AG09309 (cell line): ENCODE data around the gene ABHD12.

Source experiments
- DNase-seq: peaks from one replicate; pipeline ENCODE4 v3.0.0-alpha.2; 2010; ENCODE audit warnings: low read depth
- H3K4me3 ChIP-seq: 2 replicates; pipeline ENCODE4 v1.5.1; 2011; ENCODE audit warnings: mild to moderate bottlenecking, low read depth, low read length, moderate library complexity; ENCODE audit not compliant: control insufficient read depth
- CTCF ChIP-seq: IDR thresholded peaks from 2 replicates; pipeline ENCODE4 v1.5.1; 2011; ENCODE audit warnings: mild to moderate bottlenecking, low read depth, low read length, inconsistent platforms; ENCODE audit not compliant: insufficient read depth, control insufficient read depth; ENCODE audit errors: missing control alignments

Gene ABHD12

GRCh38 chr20:25345721-25346120 is 44.9 kb downstream of the ABHD12 start:
- no peak for DNase-seq
- no peak for TF ChIP-seq CTCF
- H3K4me3 ChIP-seq: no peak overlapping the region

GRCh38 chr20:25344634-25345033 is 46.0 kb downstream of the ABHD12 start:
- no peak for DNase-seq
- no peak for TF ChIP-seq CTCF
- H3K4me3 ChIP-seq: no peak overlapping the region

GRCh38 chr20:25341716-25342680 is 48.6 kb downstream of the ABHD12 start:
- no peak for TF ChIP-seq CTCF
- H3K4me3 ChIP-seq: no peak overlapping the region
- no peak for DNase-seq

- no peak for DNase-seq
- no peak for TF ChIP-seq CTCF
- no peak overlapping the region for H3K4me3 ChIP-seq
Observed at GRCh38 chr20:25340380-25340779, 50.3 kb downstream of the ABHD12 start.

GRCh38 chr20:25339608-25340007 is 51.0 kb downstream of the ABHD12 start:
- no peak for DNase-seq
- no peak overlapping the region for H3K4me3 ChIP-seq
- TF ChIP-seq CTCF: no peak

GRCh38 chr20:25338112-25339023 is 52.3 kb downstream of the ABHD12 start:
- DNase-seq: no peak
- H3K4me3 ChIP-seq: no peak overlapping the region
- TF ChIP-seq CTCF: no peak
